GM06990 (cell line): Measurements from ENCODE around the gene SLC39A2.

ENCODE experiments used
- DNase-seq: peaks from one replicate; pipeline ENCODE4 v3.0.0-alpha.2; 2011; ENCODE audit not compliant: insufficient read length; ENCODE audit errors: extremely low read depth
- H3K27me3 ChIP-seq: replicated peaks from 2 replicates; pipeline ENCODE4 v1.6.0; 2011; ENCODE audit warnings: low read length; ENCODE audit not compliant: control insufficient read depth, insufficient read depth
- H3K36me3 ChIP-seq: 2 replicates; pipeline ENCODE4 v1.5.1; 2011; ENCODE audit warnings: low read length; ENCODE audit not compliant: control insufficient read depth, insufficient read depth
- H3K4me3 ChIP-seq: replicated peaks from 2 replicates; pipeline ENCODE4 v1.5.1; 2011; ENCODE audit warnings: low read depth, mild to moderate bottlenecking, control low read depth, low read length
- CTCF ChIP-seq: IDR thresholded peaks from 2 replicates; pipeline ENCODE4 v1.5.1; 2011; ENCODE audit warnings: low read length, control low read depth, mild to moderate bottlenecking, inconsistent platforms; ENCODE audit not compliant: insufficient read depth, poor library complexity, severe bottlenecking

Gene SLC39A2

GRCh38 chr14:20996521-20996920 lies 2.6 kb upstream of the SLC39A2 start:
- Histone ChIP-seq H3K4me3 (no peak overlapping the region), H3K27me3 (no peaks in the 10 kb centered on the region), H3K36me3 (peaks cover 20% of the 10 kb centered on the region)
- no peak for DNase-seq
- TF ChIP-seq CTCF = no peak

- H3K27me3 ChIP-seq = no peaks in the 10 kb centered on the region
- peaks cover 18% of the 10 kb centered on the region for H3K36me3 ChIP-seq
- H3K4me3 ChIP-seq = no peak overlapping the region
- no peak for TF ChIP-seq CTCF
- no peak for DNase-seq
Observed at GRCh38 chr14:20997115-20997514, 2.0 kb upstream of the SLC39A2 start.

GRCh38 chr14:20997564-20997963 lies 1.5 kb upstream of the SLC39A2 start:
- TF ChIP-seq CTCF = no peak
- no peak for DNase-seq
- H3K4me3 ChIP-seq = no peak overlapping the region
- H3K27me3 ChIP-seq = no peaks in the 10 kb centered on the region
- peaks cover 17% of the 10 kb centered on the region for H3K36me3 ChIP-seq

GRCh38 chr14:20998139-20998538 lies 954 bp upstream of the SLC39A2 start:
- H3K4me3 ChIP-seq = no peak overlapping the region
- TF ChIP-seq CTCF = no peak
- peaks cover 15% of the 10 kb centered on the region for H3K36me3 ChIP-seq
- no peak for DNase-seq
- H3K27me3 ChIP-seq = no peaks in the 10 kb centered on the region

- Histone ChIP-seq H3K4me3 (no peak overlapping the region), H3K27me3 (no peaks in the 10 kb centered on the region), H3K36me3 (peaks cover 9% of the 10 kb centered on the region)
- DNase-seq = no peak
- no peak for TF ChIP-seq CTCF
Observed at GRCh38 chr14:20999591-20999990, 498 bp downstream of the SLC39A2 start.

GRCh38 chr14:21001218-21001617 lies 2.1 kb downstream of the SLC39A2 start:
- peaks cover 3% of the 10 kb centered on the region for H3K36me3 ChIP-seq
- H3K27me3 ChIP-seq = no peaks in the 10 kb centered on the region
- TF ChIP-seq CTCF = no peak
- no peak overlapping the region for H3K4me3 ChIP-seq
- no peak for DNase-seq
